Aorta (tissue), 5 donors: ENCODE data around the gene CELF2. TPM values are rescaled to one million over a fixed set of nuclear protein-coding genes. Genes with fewer than 3 reads are reported as not detected.

Experiments used
- ATAC-seq: fragments of 200-7000 bp; cut with Tn5 transposase; one replicate; pipeline ENCODE4 v1.9.1; 2022; ENCODE audit warnings: moderate library complexity; ENCODE audit not compliant: low FRiP score
- DNase-seq, 2 donors: peaks; one replicate each; pipeline ENCODE4 v3.0.0-alpha.2; 2020
- H3K27ac ChIP-seq, 2 donors: one replicate each; pipeline ENCODE4 v1.5.1; 2013; ENCODE audit warnings: low read length in 2 of 2, mild to moderate bottlenecking in 2 of 2, moderate library complexity in 2 of 2, control low read depth in 1 of 2, inconsistent platforms in 1 of 2, low read depth in 1 of 2
- H3K27me3 ChIP-seq, 2 donors: one replicate each; pipeline ENCODE4 v1.6.1; 2013; ENCODE audit warnings: control low read depth in 1 of 2, low read length in 1 of 2, mild to moderate bottlenecking in 1 of 2, moderate library complexity in 1 of 2; ENCODE audit not compliant: insufficient read depth in 2 of 2, control insufficient read depth in 1 of 2
- H3K36me3 ChIP-seq, 2 donors: one replicate each; pipeline ENCODE4 v1.6.1; 2013; ENCODE audit warnings: control low read depth in 1 of 2, low read length in 1 of 2, mild to moderate bottlenecking in 1 of 2; ENCODE audit not compliant: insufficient read depth in 2 of 2, control insufficient read depth in 1 of 2
- H3K4me1 ChIP-seq, 2 donors: one replicate each; pipeline ENCODE4 v1.6.1; 2013; ENCODE audit warnings: low read length in 2 of 2, control low read depth in 1 of 2, mild to moderate bottlenecking in 1 of 2, moderate library complexity in 1 of 2; ENCODE audit not compliant: insufficient read depth in 2 of 2, control insufficient read depth in 1 of 2
- H3K4me3 ChIP-seq, 2 donors: one replicate each; pipeline ENCODE4 v1.5.1; 2013; ENCODE audit warnings: low read length in 2 of 2, control low read depth in 1 of 2, mild to moderate bottlenecking in 1 of 2
- H3K9me3 ChIP-seq: one replicate; pipeline ENCODE4 v1.6.1; 2013; ENCODE audit warnings: mild to moderate bottlenecking, low read length; ENCODE audit not compliant: control insufficient read depth
- WGBS, 2 donors: extraction: QIAGEN DNeasy Blood & Tissue Kit; methylation state at CpG; one replicate each; pipeline ENCODE4 v1.1.7; 2013; 5-methylcytosine and 5-hydroxymethylcytosine counted together
- intact Hi-C, 2 donors: fragments of 100-400 bp; cut with DNase I; formaldehyde crosslinking; loops; one replicate each; pipeline versions ENCODE4 v1.14.2 to v1.15.0; 2022
- polyA plus RNA-seq, 2 donors: library from polyadenylated mRNA; stranded (reverse); fragments of 200-250 nt; gene quantifications; one replicate each; pipeline ENCODE4 v1.2.3, GENCODE V29; 2013
- total RNA-seq, 2 donors: library from RNA; stranded (reverse); fragmentation: NEBNext Ultra II Directional; extraction: Animal tissue kit (Norgen Biotek cat#: 25700); gene quantifications; one replicate each; pipeline ENCODE4 v1.2.1, GENCODE V29; 2021
- donor health status: healthy with polysubstance abuse.
- donor health status: Bipolar disorder and iron deficiency.
- donor health status: DM: no; HTN: no; CAD: no.
- donor health status: DM: no; HTN: no; CAD: no.
- donor health status: DM: yes; HTN: yes; CAD: no.

CELF2 gene
- total and polyA plus RNA-seq, 4 donors = 10.9 to 55.4 (median 36.4) TPM

DNA sequence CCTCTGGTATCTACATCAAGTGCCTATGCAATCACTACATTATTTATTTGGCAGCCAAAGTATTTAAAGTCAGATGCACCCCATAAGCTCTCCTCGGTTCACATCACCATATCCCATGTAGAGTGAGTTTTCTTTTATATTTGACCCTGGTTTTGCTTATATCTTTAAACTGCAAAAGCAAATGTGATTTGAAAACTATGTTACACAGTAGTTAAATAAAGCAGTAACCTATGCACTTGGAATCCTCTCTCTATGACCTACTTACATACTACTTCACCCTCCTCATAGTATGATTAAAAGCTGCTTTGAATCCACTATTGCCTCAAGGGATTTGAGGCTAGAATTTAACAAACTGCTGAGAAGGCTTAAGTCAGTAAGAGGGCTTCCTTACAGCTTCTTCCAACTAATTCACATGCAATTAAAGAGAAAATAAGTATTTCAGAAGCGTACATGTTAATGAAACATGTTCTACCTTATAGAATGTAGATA is 2.2 kb upstream of the CELF2 start:
- WGBS, 2 donors = 90 to 95% methylated on average over 2 of the region's 2 CpGs
- no peak overlapping the region for H3K4me3 ChIP-seq
- H3K4me1 ChIP-seq = peaks cover 0 to 3% of the 10 kb centered on the region in 2 donors
- no peaks in the 10 kb centered on the region for H3K9me3 ChIP-seq
- no peak overlapping the region for H3K27ac ChIP-seq
- no peaks in the 10 kb centered on the region for H3K27me3 ChIP-seq
- intact Hi-C loops = loop anchor here (5.0 to 10.0 kb wide), 5 partner anchors 131 to 221 kb away; no protein-coding TSS in a partner anchor
- DNase-seq (no peak), ATAC-seq (no peak)
- no peaks in the 10 kb centered on the region for H3K36me3 ChIP-seq

GRCh38 chr10:11017000-11017569 is 587 bp upstream of the CELF2 start:
- Histone ChIP-seq H3K36me3 (no peaks in the 10 kb centered on the region), H3K27ac (peak overlapping the region in 1 of 2 donors; percentile 54), H3K4me1 (peaks cover 0 to 3% of the 10 kb centered on the region in 2 donors), H3K9me3 (no peaks in the 10 kb centered on the region), H3K27me3 (no peaks in the 10 kb centered on the region), H3K4me3 (peak overlapping the region; percentile 56 to 88)
- 23% methylated on average over 19 of the region's 19 CpGs for WGBS, 2 donors
- peak; percentile 58 for ATAC-seq
- intact Hi-C loops = loop anchor here (2.0 to 10.0 kb wide), 6 partner anchors 132 to 222 kb away; no protein-coding TSS in a partner anchor
- no peak for DNase-seq

DNA sequence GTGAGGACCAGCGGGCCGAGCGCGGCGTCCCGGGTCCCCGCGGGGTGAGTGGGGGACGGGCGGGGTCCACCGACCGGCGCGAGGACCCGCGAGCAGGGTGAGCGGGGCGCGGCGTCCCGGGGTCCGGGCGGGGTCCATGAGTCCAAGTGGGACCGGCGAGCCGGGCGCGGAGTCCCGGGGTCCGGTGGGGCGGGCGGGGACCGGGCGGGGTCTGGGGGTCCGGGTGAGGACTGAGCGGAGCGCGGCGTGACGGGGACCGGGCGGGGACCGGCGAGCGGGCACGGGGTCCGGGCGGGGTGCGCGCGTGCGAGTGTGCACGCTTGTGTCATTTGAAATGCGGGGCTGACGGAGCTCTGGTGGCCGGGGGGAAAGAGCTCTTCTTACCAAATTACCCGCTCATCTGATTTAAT is 765 bp downstream of the CELF2 start:
- Histone ChIP-seq H3K9me3 (no peaks in the 10 kb centered on the region), H3K27ac (peak overlapping the region; percentile 29 to 79), H3K36me3 (no peaks in the 10 kb centered on the region), H3K4me3 (peak overlapping the region; percentile 56 to 88), H3K4me1 (peaks cover 0 to 3% of the 10 kb centered on the region in 2 donors), H3K27me3 (no peaks in the 10 kb centered on the region)
- DNase-seq (peak; percentile 55 to 81), ATAC-seq (peak; percentile 37)
- 0 to 1% methylated on average over 51 to 57 of the region's 57 CpGs for WGBS, 2 donors
- intact Hi-C loops = loop anchor here (5.0 to 10.0 kb wide), 5 partner anchors 134 to 224 kb away; no protein-coding TSS in a partner anchor

DNA sequence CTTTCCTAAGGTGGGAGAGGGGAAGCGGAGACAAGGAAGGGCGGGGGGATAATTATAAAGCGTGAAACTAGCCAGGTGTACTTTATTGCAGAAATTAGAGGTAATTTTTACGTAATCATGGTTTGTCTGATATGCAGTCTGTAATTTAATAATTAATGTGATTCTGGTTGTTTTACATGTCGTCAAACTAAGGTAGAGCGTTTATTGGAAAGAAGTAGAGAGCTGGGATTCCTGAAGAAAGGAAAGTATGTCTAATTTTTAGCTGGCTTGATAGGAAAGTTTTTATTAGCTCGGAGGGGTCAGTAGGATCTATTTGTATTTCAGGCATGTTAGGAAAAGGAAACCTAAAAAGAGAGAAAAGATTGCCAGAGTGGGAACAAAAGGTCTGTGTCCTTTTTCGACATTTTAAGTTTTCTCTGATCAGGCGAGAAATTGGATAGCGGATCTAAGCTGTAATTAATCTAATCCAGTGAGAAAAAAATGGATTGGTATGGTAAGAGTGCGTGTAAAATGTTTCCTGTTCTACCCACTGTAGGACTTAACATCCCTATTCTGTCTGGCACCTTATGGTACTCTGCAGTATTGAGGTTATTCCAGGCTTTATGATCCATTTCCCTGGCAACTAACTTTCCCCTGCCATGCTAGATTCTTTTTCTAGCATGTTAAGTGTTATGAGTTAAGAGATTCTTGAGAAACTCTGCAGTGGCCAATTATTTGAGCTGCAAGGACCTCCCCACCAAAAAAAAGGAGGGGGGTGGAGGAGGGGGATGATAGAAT is 1.4 kb downstream of the CELF2 start:
- H3K4me3 ChIP-seq = peak overlapping the region; percentile 56 to 88
- DNase-seq = no peak
- no peaks in the 10 kb centered on the region for H3K9me3 ChIP-seq
- no peaks in the 10 kb centered on the region for H3K36me3 ChIP-seq
- no peak for ATAC-seq
- H3K27ac ChIP-seq = no peak overlapping the region
- intact Hi-C loops = loop anchor here (5.0 to 10.0 kb wide), 5 partner anchors 134 to 224 kb away; no protein-coding TSS in a partner anchor
- WGBS, 2 donors = 10 to 12% methylated on average over 11 of the region's 11 CpGs
- H3K27me3 ChIP-seq = no peaks in the 10 kb centered on the region
- peaks cover 0 to 3% of the 10 kb centered on the region in 2 donors for H3K4me1 ChIP-seq

GRCh38 chr10:11019724-11020547 is 2.3 kb downstream of the CELF2 start:
- no peak for DNase-seq
- no peak overlapping the region for H3K27ac ChIP-seq
- intact Hi-C loops = loop anchor here (5.0 to 10.0 kb wide), 6 partner anchors 135 to 415 kb away; no protein-coding TSS in a partner anchor

DNA sequence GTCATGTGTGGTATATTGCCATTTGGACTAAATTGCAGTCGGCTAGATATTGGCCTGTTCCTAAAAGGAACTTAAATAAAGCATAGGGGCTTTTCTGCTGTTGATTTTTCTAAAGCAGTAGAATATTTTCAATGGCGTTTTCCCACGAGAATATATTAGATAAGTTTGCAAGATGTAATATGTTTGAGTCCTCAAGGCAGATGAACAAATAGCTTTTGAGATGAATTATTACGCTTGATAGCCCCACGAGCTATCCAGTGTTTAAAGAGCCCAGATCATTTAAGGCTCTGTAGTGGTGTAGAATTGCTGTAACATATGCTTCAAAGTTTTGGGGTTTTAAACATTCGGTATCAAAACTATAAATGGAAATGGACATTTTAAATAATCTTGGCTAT is 2.9 kb downstream of the CELF2 start:
- WGBS, 2 donors = 84 to 86% methylated on average over 6 of the region's 6 CpGs
- ATAC-seq (no peak), DNase-seq (no peak)
- Histone ChIP-seq H3K36me3 (no peaks in the 10 kb centered on the region), H3K4me3 (no peak overlapping the region), H3K4me1 (peaks cover 0 to 3% of the 10 kb centered on the region in 2 donors), H3K9me3 (no peaks in the 10 kb centered on the region), H3K27me3 (no peaks in the 10 kb centered on the region), H3K27ac (no peak overlapping the region)
- intact Hi-C loops = loop anchor here in 1 of 2 donors (10.0 kb wide), 1 partner anchor 416 kb away; no protein-coding TSS in a partner anchor

More at GRCh38 chr10:11019724-11020547, 2.3 kb downstream of the CELF2 start:
- ATAC-seq = no peak
- H3K27me3 ChIP-seq = no peaks in the 10 kb centered on the region
- H3K36me3 ChIP-seq = no peaks in the 10 kb centered on the region
- H3K9me3 ChIP-seq = no peaks in the 10 kb centered on the region
- H3K4me3 ChIP-seq = no peak overlapping the region
- 88% methylated on average over 11 of the region's 11 CpGs for WGBS, 2 donors
- H3K4me1 ChIP-seq = peaks cover 0 to 3% of the 10 kb centered on the region in 2 donors

DNA sequence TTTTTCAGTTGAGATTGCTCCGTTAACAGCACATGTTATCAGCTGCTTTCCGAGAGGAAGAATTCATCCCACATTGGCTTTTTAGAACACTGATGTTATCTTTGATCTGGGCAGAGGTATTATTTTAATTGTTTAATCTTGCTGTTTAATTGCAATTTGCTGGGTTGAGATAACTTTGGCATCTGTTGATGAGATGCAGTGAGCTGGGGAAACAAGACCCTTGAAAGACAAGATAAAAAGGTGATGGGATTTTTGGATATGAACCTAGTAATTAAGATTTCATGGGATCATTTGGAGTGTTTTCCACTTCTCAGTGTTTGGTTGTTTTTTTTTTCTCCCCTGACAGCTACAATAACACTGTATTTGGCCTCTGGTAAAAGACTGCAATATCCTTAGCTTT is 4.5 kb downstream of the CELF2 start:
- intact Hi-C loops = loop anchor here in 1 of 2 donors (10.0 kb wide), 1 partner anchor 417 kb away; no protein-coding TSS in a partner anchor
- Histone ChIP-seq H3K4me3 (no peak overlapping the region), H3K36me3 (no peaks in the 10 kb centered on the region), H3K27ac (no peak overlapping the region), H3K9me3 (no peaks in the 10 kb centered on the region), H3K4me1 (peaks cover 2 to 6% of the 10 kb centered on the region in 2 donors), H3K27me3 (no peaks in the 10 kb centered on the region)
- ATAC-seq (no peak), DNase-seq (no peak)
- WGBS, 2 donors = 79% methylated on average over 2 of the region's 2 CpGs
